HCT116 (cell line): ENCODE measurements around the gene HSCB.

ENCODE experiments used
- ATF3 ChIP-seq: IDR thresholded peaks from 2 replicates; pipeline ENCODE4 v1.6.1; 2012
- CEBPB ChIP-seq: IDR thresholded peaks from 2 replicates; pipeline ENCODE4 v1.6.1; 2012; ENCODE audit warnings: low read depth
- CTCF ChIP-seq, 3 experiments: fragments of 200-600 bp in 1 of 3; sonication (generic) in 1 of 3; IDR thresholded peaks in 2 of 3; conservative IDR thresholded peaks in 1 of 3; 2 replicates each; pipeline ENCODE4 v1.5.1; 2012 to 2017; ENCODE audit warnings: low read depth in 2 of 3, low read length in 2 of 3, antibody characterized with exemption in 1 of 3, borderline replicate concordance in 1 of 3, control low read depth in 1 of 3, mild to moderate bottlenecking in 1 of 3, mixed read lengths in 1 of 3, mixed run types in 1 of 3, moderate library complexity in 1 of 3; ENCODE audit not compliant: insufficient read depth in 1 of 3
- EZH2 ChIP-seq: fragments of 200-600 bp; sonication (generic); IDR thresholded peaks from 2 replicates; pipeline ENCODE4 v1.6.1; 2017; ENCODE audit warnings: antibody characterized with exemption, mixed run types
- FOSL1 ChIP-seq: IDR thresholded peaks from 2 replicates; pipeline ENCODE4 v1.6.1; 2012; ENCODE audit warnings: low read depth
- MAX ChIP-seq: IDR thresholded peaks from 2 replicates; pipeline ENCODE4 v1.6.1; 2012
- POLR2A ChIP-seq: IDR thresholded peaks from 2 replicates; pipeline ENCODE4 v1.7.0; 2011; ENCODE audit warnings: borderline replicate concordance; ENCODE audit not compliant: insufficient read depth, insufficient read length; ENCODE audit errors: extremely low read depth
- POLR2AphosphoS5 ChIP-seq: IDR thresholded peaks from 2 replicates; pipeline ENCODE4 v1.6.1; 2011; ENCODE audit warnings: mild to moderate bottlenecking, low read depth, low read length, moderate library complexity
- SIN3A ChIP-seq: IDR thresholded peaks from 2 replicates; pipeline ENCODE4 v1.6.1; 2012; ENCODE audit warnings: low read depth
- SP1 ChIP-seq: IDR thresholded peaks from 2 replicates; pipeline ENCODE4 v1.6.1; 2012; ENCODE audit warnings: low read depth
- YY1 ChIP-seq: IDR thresholded peaks from 2 replicates; pipeline ENCODE4 v1.6.1; 2011; ENCODE audit warnings: low read length, low read depth, moderate library complexity, mild to moderate bottlenecking; ENCODE audit not compliant: insufficient replicate concordance; ENCODE audit errors: extremely low read depth
- ZBTB33 ChIP-seq: IDR thresholded peaks from 2 replicates; pipeline ENCODE4 v1.6.1; 2011; ENCODE audit warnings: mild to moderate bottlenecking, low read length, moderate library complexity; ENCODE audit not compliant: insufficient replicate concordance; ENCODE audit errors: extremely low read depth
- ZNF274 ChIP-seq: fragments of 200-500 bp; sonication (Bioruptor generic); IDR thresholded peaks from 2 replicates; pipeline ENCODE4 v1.6.1; 2014; ENCODE audit warnings: mild to moderate bottlenecking, low read depth, low read length, inconsistent platforms

GRCh38 chr22:28710576-28711191 lies 31.2 kb upstream of the HSCB start:
- no peak for TF ChIP-seq POLR2A
- no peak for TF ChIP-seq ZNF274
- no peak for TF ChIP-seq CTCF (IDR thresholded peaks at IDR 0.05 in 2 of 3, conservative IDR thresholded peaks at IDR 0.05 in 1 of 3; ENCODE audit: borderline replicate concordance in 1 of 3, insufficient read depth in 1 of 3, low read depth in 2 of 3, low read length in 2 of 3)
- no peak for TF ChIP-seq FOSL1
- TF ChIP-seq EZH2, result no peak
- no peak for TF ChIP-seq CEBPB
- TF ChIP-seq ZBTB33, result no peak
- TF ChIP-seq MAX, result no peak
- TF ChIP-seq ATF3, result no peak
- TF ChIP-seq POLR2AphosphoS5, result no peak
- TF ChIP-seq SIN3A, result no peak
- no peak for TF ChIP-seq YY1
- no peak for TF ChIP-seq SP1
